GM21786 (cell line): Measurements from ENCODE around the gene SEPTIN8.

Source experiments
- ATAC-seq: cut with Tn5 transposase; IDR thresholded peaks from one replicate; pipeline ENCODE4 v1.9.1; 2021; ENCODE audit not compliant: unreplicated experiment

The SEPTIN8 gene

GRCh38 chr5:132766020-132766805 lies 10.8 kb downstream of the SEPTIN8 start:
- no peak for ATAC-seq

GRCh38 chr5:132765311-132766019 lies 11.6 kb downstream of the SEPTIN8 start:
- no peak for ATAC-seq

GRCh38 chr5:132764671-132765238 lies 12.3 kb downstream of the SEPTIN8 start:
- no peak for ATAC-seq

- no peak for ATAC-seq
These were observed 13.0 kb downstream of the SEPTIN8 start for GRCh38 chr5:132764051-132764450.

GRCh38 chr5:132763181-132764036 lies 13.6 kb downstream of the SEPTIN8 start:
- no peak for ATAC-seq

GRCh38 chr5:132762246-132763000 lies 14.6 kb downstream of the SEPTIN8 start:
- ATAC-seq = no peak

GRCh38 chr5:132761321-132762240 lies 15.5 kb downstream of the SEPTIN8 start:
- ATAC-seq = no peak

GRCh38 chr5:132760601-132761317 lies 16.3 kb downstream of the SEPTIN8 start:
- no peak for ATAC-seq

GRCh38 chr5:132760049-132760420 lies 17.0 kb downstream of the SEPTIN8 start:
- no peak for ATAC-seq

GRCh38 chr5:132759114-132760048 lies 17.7 kb downstream of the SEPTIN8 start:
- ATAC-seq = no peak

GRCh38 chr5:132758451-132758850 lies 18.6 kb downstream of the SEPTIN8 start:
- ATAC-seq = no peak

- ATAC-seq = no peak
These were observed 20.5 kb downstream of the SEPTIN8 start for GRCh38 chr5:132756542-132756941.

GRCh38 chr5:132754947-132755346 lies 22.1 kb downstream of the SEPTIN8 start:
- no peak for ATAC-seq

- no peak for ATAC-seq
These were observed 22.9 kb downstream of the SEPTIN8 start for GRCh38 chr5:132754111-132754510.

GRCh38 chr5:132753135-132753987 lies 23.7 kb downstream of the SEPTIN8 start:
- ATAC-seq = no peak

GRCh38 chr5:132752581-132753125 lies 24.4 kb downstream of the SEPTIN8 start:
- ATAC-seq = no peak
